SK-MEL-5 (cell line): Measurements from ENCODE around the gene ZNF467. TPM values are rescaled to one million over a fixed set of nuclear protein-coding genes. Genes with fewer than 3 reads are reported as not detected.
A peak's percentile ranks its signal among the peaks of the same experiment; 100 is the strongest.

ENCODE experiments used
- DNase-seq: peaks from one replicate; pipeline ENCODE4 v3.0.0-alpha.2; 2016; ENCODE audit warnings: low read depth, low spot score
- in situ Hi-C: cut with HindIII; loops from 2 replicates; pipeline ENCODE4 v1.10.0; 2016; ENCODE audit warnings: low sequenced_read_pairs, high pct_unique_total_duplicates, low pct_unique_long_range_greater_than_20kb
- total RNA-seq: library from RNA; depleted of rRNA; stranded (reverse); fragments of >200 nt; shearing (Covaris generic); gene quantifications from 2 replicates; pipeline ENCODE4 v1.2.3, GENCODE V29; 2014

Gene ZNF467
- total RNA-seq, 1 experiment from 2014 or later = 0.13 TPM

- no peak for DNase-seq
- in situ Hi-C loops = no loop called here
These were observed 5.5 kb upstream of the ZNF467 start for GRCh38 chr7:149778696-149779501.

GRCh38 chr7:149778327-149778637, 4.9 kb upstream of the ZNF467 start:
- no peak for DNase-seq
- in situ Hi-C loops = no loop called here

- in situ Hi-C loops = no loop called here
- no peak for DNase-seq
These were observed 4.4 kb upstream of the ZNF467 start for GRCh38 chr7:149777551-149778326.

- in situ Hi-C loops = no loop called here
- no peak for DNase-seq
These were observed 3.5 kb upstream of the ZNF467 start for GRCh38 chr7:149776848-149777407.

- no peak for DNase-seq
- in situ Hi-C loops = no loop called here
These were observed 2.9 kb upstream of the ZNF467 start for GRCh38 chr7:149776289-149776688.

GRCh38 chr7:149775176-149775556, 1.8 kb upstream of the ZNF467 start:
- in situ Hi-C loops = no loop called here
- DNase-seq = no peak

GRCh38 chr7:149774237-149775175, 1.1 kb upstream of the ZNF467 start:
- no peak for DNase-seq
- in situ Hi-C loops = no loop called here

GRCh38 chr7:149772956-149773434, 393 bp downstream of the ZNF467 start:
- in situ Hi-C loops = no loop called here

GRCh38 chr7:149772241-149772955, 990 bp downstream of the ZNF467 start:
- in situ Hi-C loops = no loop called here
- no peak for DNase-seq

More at GRCh38 chr7:149772956-149773434, 393 bp downstream of the ZNF467 start:
- DNase-seq = no peak

GRCh38 chr7:149771720-149772240, 1.6 kb downstream of the ZNF467 start:
- peak; percentile 93 for DNase-seq
- in situ Hi-C loops = no loop called here

- in situ Hi-C loops = no loop called here
These were observed 2.4 kb downstream of the ZNF467 start for GRCh38 chr7:149770728-149771636.

GRCh38 chr7:149769915-149770314, 3.5 kb downstream of the ZNF467 start:
- in situ Hi-C loops = no loop called here
- DNase-seq = no peak

More at GRCh38 chr7:149770728-149771636, 2.4 kb downstream of the ZNF467 start:
- no peak for DNase-seq

- in situ Hi-C loops = no loop called here
These were observed 4.5 kb downstream of the ZNF467 start for GRCh38 chr7:149768931-149769330.

GRCh38 chr7:149767068-149767467, 6.3 kb downstream of the ZNF467 start:
- in situ Hi-C loops = no loop called here
- no peak for DNase-seq

More at GRCh38 chr7:149768931-149769330, 4.5 kb downstream of the ZNF467 start:
- DNase-seq = no peak

GRCh38 chr7:149766135-149766675, 7.2 kb downstream of the ZNF467 start:
- in situ Hi-C loops = no loop called here
- DNase-seq = no peak
